NB4 (cell line): ENCODE measurements around the gene LRMDA.

Experiments
- DNase-seq: peaks from one replicate; pipeline ENCODE4 v3.0.0; 2010; ENCODE audit warnings: low read depth
- H3K4me3 ChIP-seq: one replicate; pipeline ENCODE4 v1.5.1; 2011; ENCODE audit warnings: mild to moderate bottlenecking, low read depth, low read length, moderate library complexity
- MYC ChIP-seq: IDR thresholded peaks from 2 replicates; pipeline ENCODE4 v1.6.1; 2011; ENCODE audit warnings: low read depth, low read length
- POLR2A ChIP-seq: IDR thresholded peaks from 2 replicates; pipeline ENCODE4 v1.6.1; 2011; ENCODE audit warnings: mild to moderate bottlenecking; ENCODE audit not compliant: insufficient read length; ENCODE audit errors: extremely low read depth
- TF ChIP-seq, protein P1 (sequence below): IDR thresholded peaks from 2 replicates; pipeline ENCODE4 v1.6.1; 2011; ENCODE audit warnings: low read depth, low read length
- TF ChIP-seq, protein P2 (sequence below): IDR thresholded peaks from one replicate; pipeline ENCODE4 v1.5.1; 2012; ENCODE audit warnings: low read depth, low read length

LRMDA gene

GRCh38 chr10:76540786-76541185, 1109.4 kb downstream of the LRMDA start:
- TF ChIP-seq, protein P1, sequence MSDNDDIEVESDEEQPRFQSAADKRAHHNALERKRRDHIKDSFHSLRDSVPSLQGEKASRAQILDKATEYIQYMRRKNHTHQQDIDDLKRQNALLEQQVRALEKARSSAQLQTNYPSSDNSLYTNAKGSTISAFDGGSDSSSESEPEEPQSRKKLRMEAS = no peak
- TF ChIP-seq, protein P2, sequence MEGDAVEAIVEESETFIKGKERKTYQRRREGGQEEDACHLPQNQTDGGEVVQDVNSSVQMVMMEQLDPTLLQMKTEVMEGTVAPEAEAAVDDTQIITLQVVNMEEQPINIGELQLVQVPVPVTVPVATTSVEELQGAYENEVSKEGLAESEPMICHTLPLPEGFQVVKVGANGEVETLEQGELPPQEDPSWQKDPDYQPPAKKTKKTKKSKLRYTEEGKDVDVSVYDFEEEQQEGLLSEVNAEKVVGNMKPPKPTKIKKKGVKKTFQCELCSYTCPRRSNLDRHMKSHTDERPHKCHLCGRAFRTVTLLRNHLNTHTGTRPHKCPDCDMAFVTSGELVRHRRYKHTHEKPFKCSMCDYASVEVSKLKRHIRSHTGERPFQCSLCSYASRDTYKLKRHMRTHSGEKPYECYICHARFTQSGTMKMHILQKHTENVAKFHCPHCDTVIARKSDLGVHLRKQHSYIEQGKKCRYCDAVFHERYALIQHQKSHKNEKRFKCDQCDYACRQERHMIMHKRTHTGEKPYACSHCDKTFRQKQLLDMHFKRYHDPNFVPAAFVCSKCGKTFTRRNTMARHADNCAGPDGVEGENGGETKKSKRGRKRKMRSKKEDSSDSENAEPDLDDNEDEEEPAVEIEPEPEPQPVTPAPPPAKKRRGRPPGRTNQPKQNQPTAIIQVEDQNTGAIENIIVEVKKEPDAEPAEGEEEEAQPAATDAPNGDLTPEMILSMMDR = no peak
- no peak for TF ChIP-seq MYC
- no peak overlapping the region for H3K4me3 ChIP-seq
- no peak for DNase-seq

DNA sequence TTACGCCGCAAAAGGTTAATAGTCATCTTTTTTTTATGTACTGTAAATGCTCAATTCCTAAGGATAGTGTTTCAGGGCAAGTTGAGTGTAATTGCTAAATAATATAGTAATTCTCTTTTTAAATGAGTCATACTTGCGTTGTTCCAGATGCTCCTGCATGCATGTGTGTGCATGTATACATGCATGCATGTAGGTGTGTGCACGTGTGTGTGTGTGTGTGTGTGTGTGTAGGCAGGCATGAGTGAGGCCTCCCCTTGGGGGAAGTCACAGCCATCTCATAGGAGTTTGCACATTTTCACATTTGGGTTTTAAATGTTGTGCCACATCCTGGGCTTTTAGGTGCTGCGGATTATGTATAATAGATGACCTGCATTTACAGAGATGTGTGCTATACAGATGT, 1110.4 kb downstream of the LRMDA start:
- H3K4me3 ChIP-seq = no peak overlapping the region
- TF ChIP-seq POLR2A = no peak
- no peak for TF ChIP-seq MYC
- TF ChIP-seq, protein P1 = no peak
- TF ChIP-seq, protein P2 = no peak
- no peak for DNase-seq

- DNase-seq = no peak
- TF ChIP-seq, protein P2 = no peak
- TF ChIP-seq MYC (no peak), POLR2A (no peak)
- TF ChIP-seq, protein P1 = no peak
Observed at GRCh38 chr10:76542307-76542930, 1111.0 kb downstream of the LRMDA start.

DNA sequence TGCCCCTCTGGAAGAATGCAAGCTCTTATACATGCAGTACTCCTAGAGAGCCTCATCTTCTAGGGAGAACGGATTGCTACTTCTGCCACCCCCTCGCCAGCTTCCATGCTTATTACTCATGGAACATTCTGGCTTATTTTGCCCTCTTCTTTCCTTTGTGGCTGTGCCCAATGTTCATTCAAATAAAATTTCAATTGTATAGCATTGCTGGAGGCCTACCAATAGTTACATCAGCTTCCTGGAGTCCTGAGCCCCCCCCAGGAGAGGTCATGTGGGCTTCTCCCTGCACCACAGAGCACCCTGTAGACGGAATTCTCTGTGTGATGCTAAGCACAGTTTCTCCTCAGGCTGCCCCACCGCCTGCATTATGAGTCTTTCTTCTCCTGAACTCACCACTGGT, 1112.2 kb downstream of the LRMDA start:
- no peak for DNase-seq
- TF ChIP-seq POLR2A (no peak), MYC (no peak)
- TF ChIP-seq, protein P2 = no peak
- TF ChIP-seq, protein P1 = no peak
- H3K4me3 ChIP-seq = no peak overlapping the region

More at GRCh38 chr10:76542307-76542930, 1111.0 kb downstream of the LRMDA start:
- H3K4me3 ChIP-seq = no peak overlapping the region

- no peak for DNase-seq
- TF ChIP-seq MYC = no peak
- TF ChIP-seq POLR2A = no peak
- TF ChIP-seq, protein P1 = no peak
- TF ChIP-seq, protein P2 = no peak
- H3K4me3 ChIP-seq = no peak overlapping the region
Observed at GRCh38 chr10:76544789-76545188, 1113.4 kb downstream of the LRMDA start.
